ENCODE measurements around the gene APIP.

Gene APIP, protein sequence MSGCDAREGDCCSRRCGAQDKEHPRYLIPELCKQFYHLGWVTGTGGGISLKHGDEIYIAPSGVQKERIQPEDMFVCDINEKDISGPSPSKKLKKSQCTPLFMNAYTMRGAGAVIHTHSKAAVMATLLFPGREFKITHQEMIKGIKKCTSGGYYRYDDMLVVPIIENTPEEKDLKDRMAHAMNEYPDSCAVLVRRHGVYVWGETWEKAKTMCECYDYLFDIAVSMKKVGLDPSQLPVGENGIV

DNA sequence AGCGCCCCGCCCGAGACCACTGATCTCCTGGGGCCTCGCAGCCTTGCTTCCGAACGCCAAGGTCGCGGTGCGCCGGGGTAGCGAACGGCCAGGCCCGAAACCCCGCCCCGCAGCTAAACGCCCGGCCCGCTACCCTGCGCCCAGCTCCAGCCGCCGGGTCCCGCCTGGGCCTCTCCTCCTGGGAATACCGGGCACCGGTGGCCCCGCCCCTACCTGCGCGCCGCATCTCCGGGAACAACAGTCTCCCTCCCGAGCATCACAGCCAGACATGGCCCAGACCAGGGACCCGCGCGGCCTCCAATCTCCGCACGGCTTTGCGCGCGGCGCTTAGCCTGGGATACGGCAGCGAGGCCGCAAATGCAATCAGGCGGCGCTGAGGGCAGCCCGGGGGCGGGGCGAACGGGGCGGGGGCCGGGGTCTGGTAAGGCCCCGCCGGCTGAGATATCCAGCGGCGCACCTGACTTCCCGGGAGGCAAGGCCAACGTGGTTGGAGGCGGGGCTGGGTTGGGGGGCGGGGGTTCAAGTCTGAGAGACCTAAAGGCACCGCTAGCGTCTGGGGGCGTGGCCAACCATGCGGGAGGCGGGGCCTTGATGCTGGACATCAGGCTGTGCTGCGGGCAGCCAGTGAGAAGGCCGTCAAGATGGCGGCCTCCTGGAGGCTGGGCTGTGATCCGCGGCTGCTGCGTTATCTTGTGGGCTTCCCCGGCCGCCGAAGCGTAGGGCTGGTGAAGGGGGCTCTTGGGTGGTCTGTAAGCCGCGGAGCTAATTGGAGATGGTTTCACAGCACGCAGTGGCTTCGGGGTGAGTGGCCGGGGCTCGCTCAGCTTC, at the start of gene APIP, which contains the start of gene PDHX:
TSS of gene APIP (minus strand) at position 365 of the 828 bp plus-strand sequence. CDS start at position 270, 95 bp downstream.
TSS of gene PDHX (plus strand) at position 604 of the 828 bp plus-strand sequence. CDS start at position 642, 38 bp downstream.
- peak; percentile 66 for DNase-seq

DNA sequence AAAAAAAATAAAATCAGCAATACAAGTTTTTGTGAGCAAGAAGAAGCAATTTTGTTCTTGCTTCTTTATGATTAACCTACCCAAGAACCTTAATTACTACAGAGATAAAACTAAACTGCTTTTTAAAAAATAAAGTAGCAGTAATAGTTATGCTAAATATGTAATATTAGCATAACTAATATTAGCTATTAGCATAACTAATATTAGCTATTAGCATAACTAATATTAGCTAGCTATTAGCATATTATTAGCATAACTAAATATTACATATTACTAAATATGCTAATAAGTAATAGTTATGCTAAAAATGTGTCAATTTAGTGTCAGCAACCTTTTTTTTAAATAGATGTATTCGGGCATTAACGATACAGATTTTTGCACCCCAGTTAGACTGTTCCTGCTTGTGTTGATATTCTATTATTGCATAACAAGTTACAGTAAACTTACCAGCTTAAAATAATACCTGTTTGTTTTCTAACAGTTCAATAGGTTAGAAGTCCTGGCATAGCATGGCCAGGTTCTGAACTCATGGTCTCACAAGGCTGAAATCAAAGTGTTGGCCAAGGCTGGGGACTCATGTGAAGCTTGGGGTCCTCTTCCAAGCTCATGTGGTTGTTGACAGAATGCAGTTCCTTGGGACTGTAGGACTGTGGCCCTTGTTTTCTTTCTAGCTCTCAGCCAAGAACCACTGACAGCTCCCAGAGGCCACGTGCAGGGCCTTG, 48.6 kb upstream of the APIP start:
- DNase-seq: no peak

DNA sequence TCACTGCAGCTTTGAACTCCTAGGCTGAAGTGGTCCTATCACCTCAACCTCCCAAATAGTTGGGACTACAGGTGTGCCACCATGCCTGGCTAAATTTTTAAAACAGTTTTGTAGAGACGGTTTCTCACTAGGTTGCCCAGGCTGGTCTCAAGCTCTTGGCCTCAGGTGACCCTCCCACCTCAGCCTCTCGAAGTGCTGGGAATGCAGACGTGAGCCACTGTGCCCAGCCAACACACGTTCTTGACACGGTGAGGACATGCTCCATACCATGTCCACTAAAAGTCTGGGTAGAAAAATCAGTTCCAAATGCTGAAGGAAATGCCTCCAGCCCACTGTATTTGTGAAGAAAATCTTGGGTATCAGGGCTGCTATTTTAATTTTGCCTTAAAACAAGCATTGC, 47.2 kb upstream of the APIP start:
- DNase-seq: no peak

DNA sequence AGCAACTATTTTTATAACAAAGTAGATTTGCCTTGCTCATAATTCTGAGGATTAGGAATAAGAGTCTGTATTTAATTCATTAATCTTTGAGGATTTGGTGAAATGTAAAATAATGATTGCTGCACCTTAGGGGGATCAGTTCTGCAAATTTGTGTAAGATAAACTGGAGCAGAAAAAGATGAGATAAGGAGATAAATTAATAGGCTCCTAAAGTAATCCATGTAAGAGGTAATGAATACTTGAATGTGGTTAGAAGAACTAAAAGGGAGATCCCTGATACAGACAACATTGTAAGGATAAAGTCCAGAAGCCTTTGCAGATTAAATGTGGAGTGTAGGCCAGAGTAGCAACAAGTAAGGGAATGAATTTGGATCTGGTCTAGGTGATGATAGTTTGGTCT, 45.9 kb upstream of the APIP start:
- no peak for DNase-seq

DNA sequence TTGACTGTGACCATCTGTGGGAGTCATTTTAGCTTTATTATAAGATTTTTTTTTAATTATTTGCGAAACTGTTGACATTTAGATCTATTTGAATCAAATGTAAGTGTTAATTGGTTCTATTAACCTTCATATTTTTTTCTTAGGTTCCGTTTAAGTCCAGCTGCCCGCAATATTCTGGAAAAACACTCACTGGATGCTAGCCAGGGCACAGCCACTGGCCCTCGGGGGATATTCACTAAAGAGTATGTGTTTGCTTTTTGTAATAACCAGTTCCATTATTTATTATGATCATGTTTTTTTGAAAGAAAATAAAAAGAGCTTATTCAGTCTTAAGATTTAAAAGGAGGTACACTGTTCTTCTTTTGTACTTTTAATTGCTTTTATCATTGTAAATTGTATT, 44.1 kb upstream of the APIP start:
- no peak for DNase-seq

DNA sequence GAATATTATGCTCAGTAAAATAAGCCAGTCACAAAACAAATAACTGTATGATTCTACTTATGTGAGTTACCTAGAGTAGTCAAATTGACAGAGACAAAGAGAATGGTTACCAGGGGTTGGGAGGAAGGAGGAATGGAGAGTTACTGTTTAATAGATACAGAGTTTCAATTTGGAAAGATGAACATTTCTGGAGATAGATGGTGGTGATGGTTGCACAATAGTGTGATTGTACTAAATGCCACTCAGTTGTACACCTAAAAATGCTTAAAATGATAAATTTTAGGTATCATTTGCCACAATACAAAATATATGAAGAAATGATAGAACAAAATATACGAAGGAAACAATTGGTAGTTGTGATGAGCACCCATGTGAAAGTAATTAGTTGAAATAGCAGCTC, 43.6 kb upstream of the APIP start:
- DNase-seq: no peak

DNA sequence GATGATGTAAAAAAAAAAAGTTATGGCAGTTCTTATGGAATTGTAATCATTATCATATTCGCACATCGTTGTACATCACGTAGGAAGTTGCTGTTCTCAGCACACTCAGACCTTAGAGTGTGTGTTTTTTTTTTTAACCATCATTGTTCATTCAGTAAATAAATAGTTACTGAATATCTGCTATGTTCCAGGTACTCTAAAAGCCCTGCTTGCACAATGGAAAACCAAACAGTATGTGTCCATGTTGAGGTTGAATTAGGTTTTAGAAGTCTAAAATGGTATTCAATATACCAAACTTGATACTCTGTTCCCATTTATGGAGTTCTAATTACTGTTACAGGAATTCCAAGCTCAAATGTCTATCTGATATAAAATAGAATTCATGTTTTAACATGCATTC, 41.4 kb upstream of the APIP start:
- DNase-seq: no peak

DNA sequence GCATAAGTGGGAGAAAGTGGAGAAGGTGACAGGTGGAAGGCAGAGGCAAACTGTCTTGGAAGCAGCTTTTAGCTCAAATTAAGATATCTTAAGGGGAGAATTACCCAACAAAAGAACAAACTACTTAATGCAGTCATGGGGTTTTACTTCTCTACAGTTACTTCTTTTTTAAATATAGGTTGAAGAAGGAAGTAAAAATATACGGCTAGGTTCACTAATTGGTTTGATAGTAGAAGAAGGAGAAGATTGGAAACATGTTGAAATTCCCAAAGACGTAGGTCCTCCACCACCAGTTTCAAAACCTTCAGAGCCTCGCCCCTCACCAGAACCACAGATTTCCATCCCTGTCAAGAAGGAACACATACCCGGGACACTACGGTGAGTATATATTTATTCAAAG, 41.0 kb upstream of the APIP start:
- DNase-seq: no peak

DNA sequence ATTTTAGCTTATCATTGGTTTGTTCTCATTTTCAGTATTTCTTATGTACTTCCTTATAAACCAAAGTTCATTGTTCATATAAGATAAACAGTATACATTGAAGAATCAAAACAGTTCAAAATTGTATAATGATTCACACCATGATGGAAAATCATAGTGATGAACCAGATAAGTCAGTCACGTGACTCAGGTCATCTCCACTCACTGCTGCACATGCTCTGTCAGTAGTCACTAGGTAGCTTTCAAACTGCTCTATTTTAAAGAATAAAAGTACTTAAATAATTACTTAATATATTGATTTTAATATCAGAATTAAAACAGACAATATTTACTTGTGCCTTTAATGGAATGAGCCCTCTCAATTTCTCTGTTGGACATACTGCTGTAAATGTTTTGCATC, 37.8 kb upstream of the APIP start:
- no peak for DNase-seq

DNA sequence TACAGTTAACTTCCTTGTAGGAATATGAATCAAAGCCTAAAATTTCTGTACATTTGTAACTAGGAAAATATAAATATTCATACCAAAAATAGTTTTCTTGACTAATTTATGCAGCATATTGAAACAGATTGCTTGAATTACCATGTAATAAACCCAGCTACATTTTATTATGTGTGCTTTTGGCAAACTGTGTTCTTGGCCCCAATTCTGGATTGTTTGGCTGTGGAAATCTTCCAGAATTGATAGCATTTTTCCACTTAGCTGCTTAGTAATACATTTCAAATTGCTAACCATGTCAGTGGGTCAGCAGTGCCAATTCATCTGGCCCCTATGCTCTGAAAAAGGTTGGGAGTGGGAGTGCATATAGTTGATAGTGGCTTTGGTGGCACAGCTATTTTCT, 32.5 kb upstream of the APIP start:
- DNase-seq: no peak

DNA sequence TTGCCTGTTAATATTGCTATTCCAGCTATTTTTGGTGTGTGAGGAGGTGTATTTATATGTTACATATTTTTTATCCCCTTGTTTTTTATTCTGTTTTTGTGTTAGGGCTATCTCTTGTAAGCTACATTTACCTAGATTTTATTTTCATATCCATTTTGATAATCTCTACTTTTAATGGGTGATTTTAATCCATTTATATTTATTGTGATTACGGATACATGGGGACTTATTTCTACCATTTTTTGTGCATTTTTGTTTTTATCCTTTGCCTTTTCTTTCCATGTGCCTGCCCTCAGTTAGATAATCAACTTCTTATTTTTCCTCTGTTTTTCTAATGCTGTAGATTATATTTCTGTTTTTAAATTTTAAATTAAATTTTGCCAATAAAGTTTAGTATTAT, 28.5 kb upstream of the APIP start:
- no peak for DNase-seq

DNA sequence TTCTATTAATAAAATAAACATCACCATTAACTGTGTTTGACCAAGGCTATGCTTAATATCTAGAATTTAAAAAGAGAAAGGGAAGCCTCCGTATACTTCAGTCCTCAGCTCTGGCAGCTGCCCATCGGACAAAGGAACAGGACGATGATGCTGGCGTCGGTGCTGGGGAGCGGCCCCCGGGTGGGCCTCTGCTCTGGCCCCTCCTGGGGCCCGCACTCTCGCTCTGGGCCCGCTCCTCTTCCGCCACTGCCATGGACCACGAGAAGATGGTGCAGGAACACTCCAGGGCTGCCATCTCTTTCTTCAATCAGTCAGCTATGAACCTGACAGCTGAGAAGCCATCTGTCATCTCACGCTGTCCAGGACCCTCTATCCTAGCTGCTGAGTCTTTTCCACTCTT, 25.5 kb upstream of the APIP start:
- DNase-seq: no peak

DNA sequence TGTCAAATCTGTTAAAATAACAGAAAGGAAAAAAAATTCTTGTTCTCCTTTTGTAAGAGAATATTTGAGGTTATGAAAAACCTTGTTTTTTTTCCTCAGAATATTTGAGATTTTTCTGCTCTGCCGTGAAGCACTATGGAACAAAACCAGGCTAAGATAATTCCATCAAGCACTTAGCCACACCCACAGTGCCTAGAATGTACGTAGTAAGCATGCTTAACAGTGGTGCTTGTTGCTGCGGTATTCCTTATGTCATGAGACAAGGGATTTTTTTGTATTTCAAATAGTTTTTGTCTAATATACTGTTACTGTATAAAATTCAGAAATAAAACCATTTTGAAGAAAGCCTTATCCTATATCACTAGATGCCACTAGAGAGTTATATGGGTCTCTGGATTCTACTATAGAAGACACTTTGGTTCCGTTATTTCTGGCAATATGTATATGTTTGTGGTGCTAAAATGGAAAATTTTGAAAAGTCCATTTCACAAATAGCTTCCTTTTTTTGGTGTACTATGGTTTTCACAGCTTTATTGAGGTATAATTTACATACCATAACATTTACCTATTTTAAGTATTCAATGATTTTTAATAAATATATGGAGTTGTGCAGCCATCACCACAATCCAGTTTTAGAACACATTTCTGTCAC, 24.0 kb upstream of the APIP start:
- no peak for DNase-seq

DNA sequence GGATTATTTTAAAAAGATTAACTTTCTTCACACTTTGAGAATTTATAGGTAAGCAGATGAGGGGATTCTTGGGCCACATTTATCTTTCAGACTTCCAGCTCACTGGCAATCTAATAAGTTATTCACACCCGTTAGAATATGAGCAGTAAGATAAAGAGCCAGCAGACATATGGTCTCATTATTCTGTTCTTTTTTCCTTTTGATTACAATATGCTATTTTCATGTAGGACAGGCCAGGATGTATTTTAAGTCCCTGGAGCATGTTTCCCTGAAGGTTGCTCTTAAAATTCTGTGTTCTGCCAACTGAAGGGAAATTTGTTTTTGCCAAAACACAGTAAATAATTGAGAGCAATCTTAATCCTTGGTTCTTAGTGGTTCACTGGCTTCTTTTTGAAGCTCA, 22.4 kb upstream of the APIP start:
- DNase-seq: no peak

DNA sequence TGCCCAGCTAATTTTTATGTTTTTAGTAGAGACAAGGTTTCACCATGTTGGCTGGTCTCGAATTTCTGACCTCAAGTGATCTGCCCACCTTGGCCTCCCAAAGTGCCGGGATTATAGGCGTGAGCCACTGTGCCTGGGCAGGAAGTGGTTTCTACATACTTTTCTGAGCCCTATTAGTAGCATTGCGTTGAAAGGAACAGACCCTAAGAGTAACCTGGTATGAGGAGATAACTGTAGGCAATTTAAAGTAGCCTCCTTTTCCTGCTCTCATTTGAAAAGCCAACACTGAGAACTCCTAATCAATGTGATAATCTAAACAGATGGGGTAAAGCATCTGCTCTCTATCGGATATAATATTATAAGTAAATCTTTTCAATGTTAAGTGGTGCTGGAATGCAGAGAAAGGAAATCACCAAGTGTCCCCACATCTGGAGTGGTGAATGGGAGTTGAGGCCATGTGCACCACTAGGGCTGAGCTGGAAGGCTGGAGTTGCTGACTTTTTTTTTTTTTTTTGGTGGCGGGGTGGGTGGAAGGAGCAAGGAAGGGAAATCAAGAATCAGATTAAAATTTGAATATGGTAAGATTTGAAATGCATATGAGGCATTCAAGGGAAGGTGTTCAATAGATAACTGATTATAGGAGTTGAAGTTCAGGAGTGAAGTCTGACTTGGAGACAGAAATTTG, 20.9 kb upstream of the APIP start:
- DNase-seq: no peak

DNA sequence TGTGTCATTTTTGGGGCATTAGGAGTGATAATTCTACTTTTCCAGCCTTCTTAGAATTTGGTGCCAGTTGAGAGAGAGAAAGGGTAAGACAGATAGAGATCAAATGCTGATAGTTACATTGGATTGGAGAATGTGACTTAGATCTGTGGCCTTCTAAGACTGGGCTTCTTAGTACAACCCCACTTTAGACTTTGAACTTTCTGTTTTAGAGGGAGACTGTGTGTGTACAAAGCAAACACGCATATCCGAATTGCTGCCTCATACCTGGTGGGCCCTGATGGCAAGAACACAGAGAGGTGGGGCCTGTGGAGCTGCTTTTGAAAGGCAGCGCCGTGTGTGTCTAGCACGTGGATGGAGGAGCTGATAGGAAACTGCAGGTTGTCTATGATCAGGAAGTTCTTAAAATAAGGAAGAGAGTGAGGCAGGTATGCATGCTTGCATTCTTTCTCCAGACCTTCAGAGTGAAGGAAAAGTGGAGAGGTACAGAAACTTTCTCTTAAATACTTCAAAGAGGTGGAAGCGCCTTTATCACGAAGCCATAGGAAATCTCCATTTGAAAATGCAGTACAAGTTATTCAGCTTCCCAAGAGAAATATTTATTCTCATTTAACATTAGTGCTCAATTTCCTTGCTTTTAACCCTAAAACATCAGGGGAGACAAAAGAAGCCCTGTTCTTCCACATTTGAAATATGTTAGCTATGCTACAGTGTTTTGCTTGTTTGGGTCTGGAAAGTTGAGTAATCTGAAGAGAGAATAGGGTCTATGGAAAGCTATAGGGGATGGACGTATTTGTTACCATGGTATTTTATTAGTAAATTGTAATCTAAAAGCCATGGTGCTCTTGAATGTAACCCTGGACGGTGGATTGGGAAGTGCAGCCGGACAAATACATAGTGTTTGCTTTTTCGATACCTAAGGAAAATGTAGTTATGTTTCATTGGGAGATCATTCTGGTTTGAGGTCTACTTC, 13.9 kb upstream of the APIP start:
- no peak for DNase-seq

DNA sequence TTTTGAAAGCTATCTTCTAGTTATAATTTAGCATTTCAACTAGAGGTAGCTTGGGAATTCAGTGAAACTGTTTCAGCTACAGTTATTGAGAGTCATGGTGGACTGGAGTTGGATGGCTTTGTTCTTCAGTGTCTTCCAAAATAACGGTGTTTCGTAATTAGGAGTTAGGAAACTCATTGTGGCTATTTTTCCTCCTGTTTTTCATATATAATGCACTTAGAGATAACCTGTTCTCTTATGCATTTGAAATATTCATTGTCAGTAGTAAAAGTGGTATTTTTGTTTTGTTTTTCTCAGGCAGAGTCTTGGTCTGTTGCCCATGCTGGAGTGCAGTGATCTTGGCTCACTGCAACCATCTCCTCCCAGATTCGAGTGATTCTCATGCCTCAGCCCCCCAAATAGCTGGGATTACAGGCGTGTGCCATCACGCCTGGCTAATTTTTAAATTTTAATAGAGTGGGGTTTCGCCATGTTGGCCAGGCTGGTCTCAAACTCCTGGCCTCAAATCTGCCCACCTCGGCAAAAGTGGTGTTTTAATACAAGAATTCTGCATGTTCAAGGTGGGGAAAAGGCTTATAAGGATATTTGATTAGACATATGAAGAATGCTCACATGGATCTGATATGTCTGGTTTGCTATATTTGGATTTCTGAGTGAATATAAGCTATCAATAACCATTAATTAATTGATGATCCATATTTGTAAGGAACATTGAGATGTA, 12.9 kb upstream of the APIP start:
- DNase-seq: no peak

DNA sequence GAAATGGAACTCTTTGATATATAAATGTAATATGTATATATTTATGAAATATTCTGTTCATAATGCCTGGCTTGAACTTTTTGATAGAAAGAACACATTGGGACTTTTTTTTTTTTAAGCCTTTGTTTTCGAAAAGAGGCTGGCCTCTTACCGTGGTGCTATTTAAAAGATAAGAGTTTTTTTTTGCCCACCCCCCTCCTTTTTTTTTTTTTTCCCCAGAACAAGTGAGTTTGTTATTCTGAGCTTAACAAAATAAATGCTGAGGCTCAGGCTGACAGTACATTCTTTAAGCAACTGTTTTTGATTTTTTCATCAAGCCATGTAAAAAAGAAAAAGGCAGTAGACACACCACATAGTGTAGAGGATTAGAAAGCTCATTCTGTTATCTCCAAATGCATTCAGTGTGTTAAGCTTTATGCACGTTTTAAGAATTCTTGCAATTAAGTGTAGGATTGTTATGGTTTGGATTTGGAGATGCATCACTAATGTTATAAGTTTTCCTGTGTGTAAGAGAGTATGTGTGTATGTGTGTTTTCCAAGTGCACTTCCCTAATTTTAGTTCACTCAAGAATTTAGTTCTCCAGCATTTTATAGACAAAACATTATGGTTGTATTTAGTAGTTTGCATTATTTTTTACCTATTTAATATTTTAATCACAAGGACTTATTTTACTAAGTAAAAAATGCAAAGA, 12.2 kb upstream of the APIP start:
- DNase-seq: no peak

DNA sequence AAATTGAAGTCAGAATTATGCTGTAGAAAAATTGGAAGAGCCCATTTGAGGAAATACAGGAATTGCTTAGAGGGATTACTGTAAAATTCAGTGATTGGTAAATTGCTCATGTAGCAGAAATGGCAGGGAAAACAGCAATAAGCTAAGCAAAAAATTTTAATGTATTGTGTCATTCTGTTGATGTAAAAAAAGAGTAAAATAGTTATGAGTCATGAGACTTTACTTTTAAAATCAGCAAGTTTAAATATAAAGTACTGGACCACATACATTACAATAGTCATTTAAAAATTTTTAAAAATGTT, 10.6 kb upstream of the APIP start:
- no peak for DNase-seq

DNA sequence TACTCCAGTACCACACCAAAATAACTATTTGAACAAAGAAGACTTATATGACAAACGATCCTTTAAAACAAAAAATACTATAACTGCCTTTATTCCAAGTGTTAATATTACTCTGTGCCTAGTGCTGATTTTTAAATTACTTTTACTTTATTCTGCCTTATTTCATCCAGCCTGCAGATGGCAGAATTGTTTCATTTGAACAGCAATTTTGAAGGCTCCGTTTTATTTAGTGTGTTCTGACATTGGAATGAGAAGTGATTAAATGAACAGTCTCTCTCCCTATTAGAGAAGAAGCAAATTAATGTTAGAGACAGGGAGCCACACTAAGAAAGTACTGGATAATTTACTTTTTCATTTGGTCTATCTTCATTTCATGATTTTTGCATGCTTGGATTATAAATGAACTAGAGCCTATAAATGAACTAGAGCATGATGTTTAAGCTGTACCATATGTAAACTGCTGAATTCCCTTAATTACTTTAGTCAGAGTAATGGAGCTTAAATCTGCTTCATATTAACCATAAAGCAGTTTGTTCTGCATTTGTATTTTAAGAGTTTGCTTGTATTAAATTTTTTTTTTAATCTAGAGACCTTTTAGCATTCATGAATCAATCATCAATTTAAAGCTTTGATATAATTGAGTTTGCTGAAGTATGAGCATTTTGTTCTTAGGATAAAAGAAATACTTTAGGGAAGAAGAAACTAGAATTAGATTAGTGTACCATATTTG, 10.1 kb upstream of the APIP start:
- peak; percentile 6 for DNase-seq

Measured in GF-D8 (cell line).